ENCODE measurements around the gene MYL5. TPM values are rescaled to one million over a fixed set of nuclear protein-coding genes. Genes with fewer than 3 reads are reported as not detected.
A peak's percentile ranks its signal among the peaks of the same experiment; 100 is the strongest.
"Not testable (repeated sequence)": the region's sequence is repeated elsewhere in the genome, so short reads cannot be mapped to it uniquely, and the experiment has no call there.

MYL5 gene
- total and polyA plus RNA-seq, 3 experiments from 2014 or later = 5.2 to 19.5 (median 17.1) TPM

DNA sequence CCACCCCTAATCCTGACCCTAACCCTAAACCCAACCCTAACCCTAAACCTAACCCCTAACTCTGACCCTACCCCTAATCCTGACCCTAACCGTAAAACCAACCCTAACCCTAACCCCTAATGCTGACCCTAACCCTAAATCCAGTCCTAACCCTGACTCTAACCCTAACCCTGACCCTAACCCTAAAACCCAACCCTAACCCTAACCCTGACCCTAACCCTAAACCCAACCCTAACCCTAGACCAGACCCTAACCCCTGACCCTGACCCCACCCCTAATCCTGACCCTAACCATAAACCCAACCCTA, 30.6 kb downstream of the MYL5 start:
- H3K4me1 Mint-ChIP-seq = peaks cover 14 to 34% (median 21%) of the 10 kb centered on the region in 3 donors
- CTCF ChIA-PET = no interaction called here

DNA sequence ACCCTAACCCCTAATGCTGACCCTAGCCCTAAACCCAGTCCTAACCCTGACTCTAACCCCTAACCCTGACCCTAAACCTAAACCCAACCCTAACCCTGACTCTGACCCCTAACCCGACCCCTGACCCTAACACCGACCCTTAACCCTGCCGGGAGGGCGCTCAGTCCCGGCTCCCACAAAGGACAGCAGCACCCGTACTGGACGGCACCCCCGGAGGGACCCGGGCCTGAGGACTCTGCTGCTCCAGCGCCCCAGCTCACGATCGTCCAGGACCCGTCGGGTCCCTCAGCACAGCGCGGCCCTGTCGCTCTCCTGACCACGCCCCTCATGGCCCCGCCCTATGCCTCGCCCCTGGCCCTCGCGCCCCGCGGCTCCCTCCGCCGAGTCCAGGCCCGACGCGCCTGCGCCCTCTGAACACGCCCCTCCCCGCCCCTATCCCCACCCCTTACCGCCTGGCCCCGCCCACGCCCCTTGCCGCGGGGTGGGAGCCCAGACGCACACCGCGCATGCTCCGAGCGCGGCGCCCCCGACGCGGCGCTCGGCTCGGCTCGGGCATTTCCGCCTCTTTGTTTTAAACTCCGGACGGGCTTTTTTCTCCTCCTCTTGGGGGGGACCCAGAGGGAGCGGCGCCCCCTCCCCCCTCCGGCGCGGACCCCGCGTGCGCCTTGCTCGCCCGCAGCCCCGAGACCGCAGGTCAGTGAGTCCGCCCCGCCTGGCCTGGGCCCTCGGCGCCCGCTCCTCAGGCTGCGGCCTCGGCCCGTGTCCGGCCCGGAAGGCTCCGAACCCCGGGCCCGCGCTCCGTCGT, 31.1 kb downstream of the MYL5 start, which contains the start of gene PCGF3:
TSS of gene PCGF3 (plus strand) at position 555 of the 805 bp plus-strand sequence. CDS start 27,849 bp downstream, outside the sequence.
- CTCF ChIA-PET = no interaction called here
- H3K36me3 Mint-ChIP-seq = peaks cover 0 to 4% (median 0%) of the 10 kb centered on the region in 3 donors
- H3K4me3 Mint-ChIP-seq = peak within 1 kb of the TSS; percentile 78 to 90 (median 84)
- H3K36me3 ChIP-seq (ENCODE audit: insufficient read depth, low read length) = no peaks in the 10 kb centered on the region
- peak; percentile 91 to 97 (median 95) for DNase-seq
- H3K4me3 ChIP-seq (ENCODE audit: low read length) = peak within 1 kb of the TSS; percentile 76
- no peaks in the 10 kb centered on the region for H3K9me3 Mint-ChIP-seq
- H3K27me3 ChIP-seq (ENCODE audit: insufficient read depth, low read length, poor library complexity, severe bottlenecking) = no peaks in the 10 kb centered on the region
- no peaks in the 10 kb centered on the region for H3K9me3 ChIP-seq (ENCODE audit: low read length)
- peak within 1 kb of the TSS; percentile 15 to 93 (median 80) for H3K27ac Mint-ChIP-seq
- H3K27ac ChIP-seq (ENCODE audit: low read depth, low read length) = peak within 1 kb of the TSS; percentile 93
- peaks cover 13% of the 10 kb centered on the region for H3K4me1 ChIP-seq (ENCODE audit: insufficient read depth, low read length)
- POLR2A ChIA-PET = no interaction called here
- H3K27me3 Mint-ChIP-seq = no peaks in the 10 kb centered on the region
- H3K4me1 Mint-ChIP-seq = peaks cover 17 to 34% (median 21%) of the 10 kb centered on the region in 3 donors

More for the DNA sequence above, 30.6 kb downstream of the MYL5 start:
- POLR2A ChIA-PET = no interaction called here
- Mint-ChIP-seq H3K36me3 (peaks cover 0 to 4% (median 0%) of the 10 kb centered on the region in 3 donors), H3K27ac (peak overlapping the region in 3 of 8 donors; percentile 68 to 93 (median 79)), H3K9me3 (no peaks in the 10 kb centered on the region), H3K4me3 (peak overlapping the region in 6 of 7 donors; percentile 78 to 88 (median 84)), H3K27me3 (no peaks in the 10 kb centered on the region)
- Histone ChIP-seq H3K36me3 (ENCODE audit: insufficient read depth, low read length) (no peaks in the 10 kb centered on the region), H3K9me3 (ENCODE audit: low read length) (no peaks in the 10 kb centered on the region), H3K27me3 (ENCODE audit: insufficient read depth, low read length, poor library complexity, severe bottlenecking) (no peaks in the 10 kb centered on the region), H3K4me1 (ENCODE audit: insufficient read depth, low read length) (peaks cover 13% of the 10 kb centered on the region), H3K27ac (ENCODE audit: low read depth, low read length) (peak overlapping the region; percentile 19), H3K4me3 (ENCODE audit: low read length) (peak overlapping the region; percentile 45)
- DNase-seq = no peak

DNA sequence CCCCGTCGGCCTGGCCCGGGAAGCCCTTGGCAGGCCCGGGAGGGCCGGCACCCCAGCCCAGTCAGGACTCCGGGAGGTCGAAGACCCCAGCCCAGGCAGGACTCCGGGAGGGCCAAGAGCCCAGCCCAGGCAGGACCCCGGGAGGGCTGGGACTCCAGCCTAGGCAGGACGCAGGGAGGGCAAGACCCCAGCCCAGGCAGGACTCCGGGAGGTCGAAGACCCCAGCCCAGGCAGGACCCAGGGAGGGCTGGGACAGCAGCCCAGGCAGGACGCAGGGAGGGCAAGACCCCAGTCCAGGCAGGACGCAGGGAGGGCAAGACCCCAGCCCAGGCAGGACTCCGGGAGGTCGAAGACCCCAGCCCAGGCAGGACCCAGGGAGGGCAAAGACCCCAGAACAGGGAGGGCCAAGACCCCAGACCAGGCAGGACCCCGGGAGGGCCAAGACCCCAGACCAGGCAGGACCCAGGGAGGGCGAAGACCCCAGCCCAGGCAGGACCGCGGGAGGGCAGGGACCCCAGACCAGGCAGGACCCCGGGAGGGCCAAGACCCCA, 31.8 kb downstream of the MYL5 start:
- POLR2A ChIA-PET; H3K27me3 Mint-ChIP-seq; DNase-seq; H3K27ac Mint-ChIP-seq; H3K9me3 ChIP-seq (ENCODE audit: low read length); H3K36me3 Mint-ChIP-seq; CTCF ChIA-PET; H3K9me3 Mint-ChIP-seq; H3K27me3 ChIP-seq (ENCODE audit: insufficient read depth, low read length, poor library complexity, severe bottlenecking); H3K36me3 ChIP-seq (ENCODE audit: insufficient read depth, low read length): not testable (repeated sequence)
- H3K4me3 Mint-ChIP-seq = peak overlapping the region in 2 of 7 donors; percentile 41 to 61
- Histone ChIP-seq H3K27ac (ENCODE audit: low read depth, low read length) (peak overlapping the region; percentile 93), H3K4me3 (ENCODE audit: low read length) (peak overlapping the region; percentile 76), H3K4me1 (ENCODE audit: insufficient read depth, low read length) (peaks cover 13% of the 10 kb centered on the region)
- H3K4me1 Mint-ChIP-seq = peaks cover 21 to 40% (median 26%) of the 10 kb centered on the region in 3 donors

DNA sequence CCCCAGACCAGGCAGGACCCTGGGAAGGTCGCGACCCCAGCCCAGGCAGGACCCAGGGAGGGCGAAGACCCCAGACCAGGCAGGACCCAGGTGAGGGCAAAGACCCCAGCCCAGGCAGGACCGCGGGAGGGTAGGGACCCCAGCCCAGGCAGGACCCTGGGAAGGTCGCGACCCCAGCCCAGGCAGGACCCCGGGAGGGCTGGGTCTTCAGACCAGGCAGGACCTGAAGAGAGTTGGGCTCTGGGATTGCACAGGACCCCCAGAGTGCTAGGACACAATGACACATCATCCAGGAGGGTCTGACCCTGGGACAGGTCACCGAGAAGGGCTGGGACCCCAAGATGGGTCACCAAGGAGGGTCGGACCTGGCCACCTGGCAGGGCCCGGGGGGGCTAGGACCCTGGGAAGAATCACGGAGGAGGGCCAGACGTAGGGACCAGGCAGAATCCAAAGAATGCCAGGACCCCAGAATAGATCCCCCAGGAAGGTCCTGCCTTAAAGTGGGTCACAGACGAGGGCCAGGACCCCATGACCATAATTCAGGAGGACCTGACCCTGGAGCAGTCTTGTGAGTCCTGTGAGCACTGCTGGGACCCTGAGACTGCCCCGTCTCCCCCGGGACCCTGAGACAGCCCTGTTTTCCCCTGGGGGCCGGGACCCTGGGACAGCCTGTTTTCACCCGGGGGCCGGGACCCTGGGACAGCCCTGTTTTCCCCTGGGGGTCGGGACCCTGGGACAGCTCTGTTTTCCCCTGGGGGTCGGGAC, 32.7 kb downstream of the MYL5 start:
- ChIA-PET CTCF (no interaction called here), POLR2A (no interaction called here)
- peaks cover 0 to 5% (median 0%) of the 10 kb centered on the region in 3 donors for H3K36me3 Mint-ChIP-seq
- H3K9me3 ChIP-seq (ENCODE audit: low read length) = no peaks in the 10 kb centered on the region
- no peak overlapping the region for H3K4me3 ChIP-seq (ENCODE audit: low read length)
- H3K36me3 ChIP-seq (ENCODE audit: insufficient read depth, low read length) = no peaks in the 10 kb centered on the region
- peak overlapping the region in 1 of 7 donors; percentile 15 for H3K4me3 Mint-ChIP-seq
- H3K27me3 ChIP-seq (ENCODE audit: insufficient read depth, low read length, poor library complexity, severe bottlenecking) = no peaks in the 10 kb centered on the region
- H3K27me3 Mint-ChIP-seq = no peaks in the 10 kb centered on the region
- H3K27ac ChIP-seq (ENCODE audit: low read depth, low read length) = peak overlapping the region; percentile 93
- no peak overlapping the region for H3K27ac Mint-ChIP-seq
- DNase-seq = peak in 1 of 5 donors; percentile 46
- no peaks in the 10 kb centered on the region for H3K9me3 Mint-ChIP-seq
- peaks cover 13% of the 10 kb centered on the region for H3K4me1 ChIP-seq (ENCODE audit: insufficient read depth, low read length)
- peaks cover 21 to 42% (median 27%) of the 10 kb centered on the region in 3 donors for H3K4me1 Mint-ChIP-seq

DNA sequence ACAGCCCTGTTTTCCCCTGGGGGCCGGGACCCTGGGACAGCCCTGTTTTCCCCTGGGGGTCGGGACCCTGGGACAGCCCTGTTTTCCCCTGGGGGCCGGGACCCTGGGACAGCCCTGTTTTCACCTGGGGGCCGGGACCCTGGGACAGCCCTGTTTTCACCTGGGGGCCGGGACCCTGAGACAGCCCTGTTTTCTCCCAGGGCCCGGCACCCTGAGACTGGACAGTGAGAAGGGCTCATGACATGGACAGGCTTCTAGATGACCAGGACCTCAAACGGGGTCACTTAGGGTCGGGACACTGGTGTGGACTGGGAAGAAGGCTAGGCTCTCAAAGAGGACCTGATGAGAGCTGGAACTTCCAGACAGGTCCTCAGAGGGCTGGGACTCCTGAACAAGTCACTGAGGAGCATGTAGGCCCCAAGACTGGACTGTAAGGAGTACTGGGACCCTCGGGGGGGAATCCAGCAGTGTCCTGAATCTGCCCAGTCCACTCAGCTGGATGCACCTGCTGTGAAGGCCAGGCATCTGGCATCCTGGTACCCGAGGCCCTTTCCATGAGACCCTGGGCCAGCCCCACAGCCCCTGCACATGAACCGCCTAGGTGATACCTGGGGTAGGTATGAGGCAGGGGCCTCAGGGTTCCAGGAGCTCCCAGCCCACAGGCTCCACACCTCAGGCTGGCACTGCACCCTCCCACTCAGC, 33.7 kb downstream of the MYL5 start:
- Mint-ChIP-seq H3K27me3 (no peaks in the 10 kb centered on the region), H3K27ac (peak overlapping the region in 2 of 8 donors; percentile 22 to 26), H3K4me3 (peak overlapping the region in 5 of 7 donors; percentile 41 to 78 (median 56)), H3K36me3 (peaks cover 0 to 5% (median 0%) of the 10 kb centered on the region in 3 donors), H3K4me1 (peaks cover 21 to 47% (median 36%) of the 10 kb centered on the region in 3 donors), H3K9me3 (no peaks in the 10 kb centered on the region)
- Histone ChIP-seq H3K27ac (ENCODE audit: low read depth, low read length) (no peak overlapping the region), H3K9me3 (ENCODE audit: low read length) (no peaks in the 10 kb centered on the region), H3K36me3 (ENCODE audit: insufficient read depth, low read length) (no peaks in the 10 kb centered on the region), H3K4me3 (ENCODE audit: low read length) (no peak overlapping the region), H3K27me3 (ENCODE audit: insufficient read depth, low read length, poor library complexity, severe bottlenecking) (no peaks in the 10 kb centered on the region), H3K4me1 (ENCODE audit: insufficient read depth, low read length) (peaks cover 13% of the 10 kb centered on the region)
- ChIA-PET POLR2A (no interaction called here), CTCF (no interaction called here)
- DNase-seq = no peak

DNA sequence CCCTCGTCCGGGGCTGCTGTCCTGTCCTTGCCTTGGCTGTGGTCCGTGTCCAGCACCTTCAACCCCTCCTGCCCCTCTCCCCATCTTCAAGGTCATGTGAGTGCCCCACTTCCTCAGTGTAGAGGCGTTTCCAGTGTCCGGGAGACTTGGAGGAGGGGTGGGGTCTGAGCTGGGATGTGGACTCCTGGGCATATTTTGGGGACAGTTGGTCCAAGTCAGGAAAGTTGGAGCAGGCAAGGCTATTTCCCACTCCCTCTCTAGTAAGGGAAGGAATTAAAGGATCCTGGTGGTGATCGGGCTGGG, 34.2 kb downstream of the MYL5 start:
- Mint-ChIP-seq H3K27ac (peak overlapping the region in 4 of 8 donors; percentile 8 to 89 (median 50)), H3K27me3 (no peaks in the 10 kb centered on the region), H3K4me1 (peaks cover 21 to 47% (median 36%) of the 10 kb centered on the region in 3 donors), H3K9me3 (no peaks in the 10 kb centered on the region), H3K4me3 (peak overlapping the region in 6 of 7 donors; percentile 1 to 72 (median 20)), H3K36me3 (peaks cover 0 to 5% (median 0%) of the 10 kb centered on the region in 3 donors)
- no peaks in the 10 kb centered on the region for H3K27me3 ChIP-seq (ENCODE audit: insufficient read depth, low read length, poor library complexity, severe bottlenecking)
- DNase-seq = no peak
- peaks cover 13% of the 10 kb centered on the region for H3K4me1 ChIP-seq (ENCODE audit: insufficient read depth, low read length)
- no peak overlapping the region for H3K4me3 ChIP-seq (ENCODE audit: low read length)
- H3K9me3 ChIP-seq (ENCODE audit: low read length) = no peaks in the 10 kb centered on the region
- H3K36me3 ChIP-seq (ENCODE audit: insufficient read depth, low read length) = no peaks in the 10 kb centered on the region
- ChIA-PET CTCF (no interaction called here), POLR2A (no interaction called here)
- H3K27ac ChIP-seq (ENCODE audit: low read depth, low read length) = no peak overlapping the region

DNA sequence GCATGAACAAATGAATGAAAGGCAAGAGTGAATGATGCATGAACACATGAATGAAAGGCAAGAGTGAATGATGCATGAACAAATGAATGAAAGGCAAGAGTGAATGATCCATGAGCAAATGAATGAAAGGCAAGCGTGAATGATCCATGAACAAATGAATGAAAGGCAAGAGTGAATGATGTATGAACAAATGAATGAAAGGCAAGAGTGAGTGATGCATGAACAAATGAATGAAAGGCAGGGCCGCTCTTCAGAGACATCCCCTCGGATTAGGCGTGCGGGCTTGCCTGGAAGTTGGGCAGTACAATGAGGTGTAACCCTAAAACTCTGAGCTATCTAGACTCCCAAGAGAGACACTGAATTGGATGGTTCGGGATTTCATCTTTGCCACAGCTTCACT, 35.0 kb downstream of the MYL5 start:
- Histone ChIP-seq H3K27ac (ENCODE audit: low read depth, low read length) (no peak overlapping the region), H3K4me3 (ENCODE audit: low read length) (no peak overlapping the region), H3K36me3 (ENCODE audit: insufficient read depth, low read length) (no peaks in the 10 kb centered on the region), H3K9me3 (ENCODE audit: low read length) (no peaks in the 10 kb centered on the region), H3K4me1 (ENCODE audit: insufficient read depth, low read length) (peaks cover 13% of the 10 kb centered on the region), H3K27me3 (ENCODE audit: insufficient read depth, low read length, poor library complexity, severe bottlenecking) (no peaks in the 10 kb centered on the region)
- H3K27me3 Mint-ChIP-seq = no peaks in the 10 kb centered on the region
- no peak for DNase-seq
- peak overlapping the region in 2 of 7 donors; percentile 35 to 68 for H3K4me3 Mint-ChIP-seq
- CTCF ChIA-PET = no interaction called here
- H3K4me1 Mint-ChIP-seq = peaks cover 22 to 49% (median 36%) of the 10 kb centered on the region in 3 donors
- H3K36me3 Mint-ChIP-seq = peaks cover 0 to 6% (median 0%) of the 10 kb centered on the region in 3 donors
- H3K27ac Mint-ChIP-seq = peak overlapping the region in 2 of 8 donors; percentile 43 to 74
- no peaks in the 10 kb centered on the region for H3K9me3 Mint-ChIP-seq
- POLR2A ChIA-PET = no interaction called here
